ENCODE measurements around the gene PPP4R1.

Gene PPP4R1

GRCh38 chr18:9506046-9506792 lies 108.1 kb downstream of the PPP4R1 start:
- no peak for ATAC-seq
